Adrenal gland (tissue), 5 donors: ENCODE data around the gene CDC42BPG.

Experiments
- CTCF ChIP-seq, 6 experiments: fragments of 450-650 bp in 4 of 6; fragments of 200-600 bp in 2 of 6; sonication (generic) in 1 of 6; IDR thresholded peaks; 1 replicate in 5 of 6; 2 replicates in 1 of 6; pipeline versions ENCODE4 v1.5.1 to v1.8.0; 2016 to 2021; ENCODE audit warnings: antibody characterized with exemption in 6 of 6, mild to moderate bottlenecking in 2 of 6, moderate library complexity in 1 of 6
- POLR2A ChIP-seq, 2 donors: fragments of 450-650 bp; IDR thresholded peaks; one replicate each; pipeline ENCODE4 v1.6.1; 2017; ENCODE audit warnings: antibody characterized with exemption in 2 of 2, mild to moderate bottlenecking in 2 of 2, moderate library complexity in 1 of 2
- donor health status: DM: no; HTN: no; CAD: no.

GRCh38 chr11:64801158-64801464 is 43.3 kb downstream of the CDC42BPG start:
- TF ChIP-seq CTCF (IDR thresholded peaks at IDR 0.05) (no peak), POLR2A (IDR thresholded peaks at IDR 0.05) (no peak)
